A673 (cell line): ENCODE measurements around the gene SERPINB7. TPM values are rescaled to one million over a fixed set of nuclear protein-coding genes. Genes with fewer than 3 reads are reported as not detected.

Experiments used
- BruUV-seq: library from RNA; stranded (reverse); fragments of 400-500 nt; replicated peaks from 2 replicates; lab custom pipeline; 2021; lab: Mats Ljungman, UMichigan
- CTCF ChIA-PET: fragments of 300-600 bp; sonication (Branson Sonifier 250); formaldehyde crosslinking; loops from one replicate; lab custom pipeline; 2022; ENCODE audit warnings: antibody characterized with exemption; lab: Charles Lee
- POLR2A ChIA-PET: fragments of 300-600 bp; sonication (Branson Sonifier 250); formaldehyde crosslinking; loops from one replicate; lab custom pipeline; 2022; ENCODE audit warnings: antibody characterized with exemption; ENCODE audit not compliant: low non-redundant PET; lab: Charles Lee
- DNase-seq: peaks from one replicate; pipeline ENCODE4 v3.0.0-alpha.2; 2015; ENCODE audit warnings: low spot score
- H3K27ac ChIP-seq: fragments of 200-600 bp; sonication (generic); 2 replicates; pipeline ENCODE4 v1.5.1; 2016; ENCODE audit warnings: mixed run types, low read depth, mild to moderate bottlenecking, mixed read lengths, antibody characterized with exemption, low read length; ENCODE audit not compliant: poor library complexity, severe bottlenecking
- H3K27me3 ChIP-seq: fragments of 200-600 bp; sonication (generic); replicated peaks from 2 replicates; pipeline ENCODE4 v1.6.1; 2017; ENCODE audit warnings: mixed run types, low read depth, mild to moderate bottlenecking, mixed read lengths, antibody characterized with exemption, low read length; ENCODE audit not compliant: insufficient read depth, poor library complexity
- H3K36me3 ChIP-seq: fragments of 200-600 bp; sonication (generic); 2 replicates; pipeline ENCODE4 v1.6.1; 2016; ENCODE audit warnings: mixed run types, mild to moderate bottlenecking, mixed read lengths, antibody characterized with exemption, low read length; ENCODE audit not compliant: insufficient read depth, poor library complexity, severe bottlenecking
- H3K4me1 ChIP-seq: fragments of 200-600 bp; sonication (generic); 2 replicates; pipeline ENCODE4 v1.6.1; 2017; ENCODE audit warnings: mixed run types, mild to moderate bottlenecking, mixed read lengths, antibody characterized with exemption, low read length; ENCODE audit not compliant: insufficient read depth, poor library complexity, severe bottlenecking
- H3K4me3 ChIP-seq: fragments of 200-600 bp; sonication (generic); 2 replicates; pipeline ENCODE4 v1.5.1; 2016; ENCODE audit warnings: low read depth, mixed run types, mild to moderate bottlenecking, mixed read lengths, low read length; ENCODE audit not compliant: poor library complexity, severe bottlenecking
- H3K9me3 ChIP-seq: fragments of 200-600 bp; sonication (generic); 2 replicates; pipeline ENCODE4 v1.6.1; 2016; ENCODE audit warnings: mixed run types, low read depth, mild to moderate bottlenecking, mixed read lengths, antibody characterized with exemption, low read length; ENCODE audit not compliant: poor library complexity, severe bottlenecking
- CTCF ChIP-seq: fragments of 300-800, 200-600 bp; sonication (generic); conservative IDR thresholded peaks from 2 replicates; pipeline ENCODE4 v1.5.1; 2017; ENCODE audit warnings: low read depth, mild to moderate bottlenecking, antibody characterized with exemption, low read length, moderate library complexity, mixed read lengths
- EZH2 ChIP-seq: fragments of 200-600 bp; sonication (generic); IDR thresholded peaks from 2 replicates; pipeline ENCODE4 v1.6.1; 2017; ENCODE audit warnings: borderline replicate concordance, low read depth, mild to moderate bottlenecking, mixed read lengths, antibody characterized with exemption, low read length; ENCODE audit not compliant: poor library complexity, severe bottlenecking
- intact Hi-C: fragments of 100-400 bp; cut with micrococcal nuclease; formaldehyde crosslinking; loops from one replicate; pipeline ENCODE4 v1.10.0; 2022; ENCODE audit not compliant: unreplicated experiment
- total RNA-seq: library from RNA; stranded (reverse); gene quantifications from 2 replicates; pipeline ENCODE4 v1.2.3, GENCODE V29; 2021

The SERPINB7 gene
- total RNA-seq, 1 experiment from 2014 or later: 12.8 TPM

- intact Hi-C loops: no loop called here
- ChIA-PET CTCF (interaction anchor here (0.8 kb wide), 1 partner anchor 89 kb away, joined by 17 read pairs; no protein-coding TSS in a partner anchor), POLR2A (interaction anchor here (0.6 kb wide), 1 partner anchor 63 kb away, joined by 3 read pairs; no protein-coding TSS in a partner anchor)
- Histone ChIP-seq H3K9me3 (no peaks in the 10 kb centered on the region), H3K4me3 (no peak overlapping the region), H3K4me1 (no peaks in the 10 kb centered on the region), H3K36me3 (no peaks in the 10 kb centered on the region), H3K27ac (no peak overlapping the region), H3K27me3 (no peaks in the 10 kb centered on the region)
- BruUV-seq: no TSS peak
- TF ChIP-seq EZH2: no peak
- TF ChIP-seq CTCF: no peak
- DNase-seq: no peak
These were observed 56.0 kb downstream of the SERPINB7 start for GRCh38 chr18:63831080-63831788.

GRCh38 chr18:63832470-63832869 is 57.3 kb downstream of the SERPINB7 start:
- DNase-seq: no peak
- intact Hi-C loops: no loop called here
- H3K27ac ChIP-seq: no peak overlapping the region
- no peaks in the 10 kb centered on the region for H3K27me3 ChIP-seq
- POLR2A ChIA-PET: no interaction called here
- no TSS peak for BruUV-seq
- TF ChIP-seq EZH2 (no peak), CTCF (no peak)
- no peak overlapping the region for H3K4me3 ChIP-seq
- H3K4me1 ChIP-seq: no peaks in the 10 kb centered on the region
- no peaks in the 10 kb centered on the region for H3K36me3 ChIP-seq
- H3K9me3 ChIP-seq: no peaks in the 10 kb centered on the region
- CTCF ChIA-PET: no interaction called here

GRCh38 chr18:63834471-63835113 is 59.4 kb downstream of the SERPINB7 start:
- ChIA-PET CTCF (no interaction called here), POLR2A (no interaction called here)
- Histone ChIP-seq H3K9me3 (no peaks in the 10 kb centered on the region), H3K4me1 (no peaks in the 10 kb centered on the region), H3K27me3 (no peaks in the 10 kb centered on the region), H3K4me3 (no peak overlapping the region), H3K36me3 (no peaks in the 10 kb centered on the region), H3K27ac (no peak overlapping the region)
- no TSS peak for BruUV-seq
- intact Hi-C loops: no loop called here
- no peak for DNase-seq
- TF ChIP-seq CTCF: no peak
- TF ChIP-seq EZH2: no peak
